HG03354 (cell line): Measurements from ENCODE around the gene TYMS.
A peak's percentile ranks its signal among the peaks of the same experiment; 100 is the strongest.

Source experiments
- ATAC-seq: cut with Tn5 transposase; IDR thresholded peaks from one replicate; pipeline ENCODE4 v1.9.1; 2021; ENCODE audit warnings: mild to moderate bottlenecking; ENCODE audit not compliant: unreplicated experiment, poor library complexity, severe bottlenecking

TYMS gene

DNA sequence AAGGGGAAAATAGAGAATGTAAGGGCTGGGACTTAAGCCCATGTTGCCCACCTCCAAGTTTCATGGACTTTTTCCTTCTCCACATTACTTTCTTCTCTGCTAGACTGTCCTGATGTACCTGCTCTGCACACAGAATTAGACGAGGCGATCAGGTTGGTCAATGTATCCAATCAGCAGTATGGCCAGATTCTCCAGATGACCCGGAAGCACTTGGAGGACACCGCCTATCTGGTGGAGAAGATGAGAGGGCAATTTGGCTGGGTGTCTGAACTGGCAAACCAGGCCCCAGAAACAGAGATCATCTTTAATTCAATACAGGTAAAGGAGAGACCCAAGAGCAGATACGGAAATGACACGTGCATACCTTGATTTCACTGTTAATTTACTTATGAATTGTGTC is 16.2 kb upstream of the TYMS start:
- ATAC-seq: no peak

DNA sequence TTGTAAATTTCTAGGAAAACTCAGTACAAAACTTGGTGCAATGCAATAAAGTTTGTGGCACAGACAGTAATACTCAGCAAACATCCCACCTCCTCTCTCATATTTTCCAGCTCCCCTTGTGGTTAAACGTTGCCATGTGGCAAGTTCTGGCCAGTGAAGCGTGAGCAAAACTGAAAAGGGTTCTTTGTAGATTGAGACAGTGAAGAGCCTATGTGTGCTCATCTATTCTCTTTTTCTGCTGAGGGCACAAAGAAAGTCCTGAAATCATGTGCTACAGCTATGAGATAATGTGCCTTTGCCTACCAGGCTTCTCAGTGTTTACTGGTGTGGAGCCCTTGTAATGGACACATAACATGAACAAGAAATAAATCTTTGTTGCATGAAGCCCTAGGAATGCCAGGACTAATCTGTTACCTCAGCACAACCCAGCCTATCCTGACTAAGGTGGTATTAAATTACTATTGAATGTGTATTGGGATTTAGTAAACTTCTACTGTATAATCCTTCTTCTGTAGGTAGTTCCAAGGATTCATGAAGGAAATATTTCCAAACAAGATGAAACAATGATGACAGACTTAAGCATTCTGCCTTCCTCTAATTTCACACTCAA is 13.0 kb upstream of the TYMS start:
- peak; percentile 50 for ATAC-seq

DNA sequence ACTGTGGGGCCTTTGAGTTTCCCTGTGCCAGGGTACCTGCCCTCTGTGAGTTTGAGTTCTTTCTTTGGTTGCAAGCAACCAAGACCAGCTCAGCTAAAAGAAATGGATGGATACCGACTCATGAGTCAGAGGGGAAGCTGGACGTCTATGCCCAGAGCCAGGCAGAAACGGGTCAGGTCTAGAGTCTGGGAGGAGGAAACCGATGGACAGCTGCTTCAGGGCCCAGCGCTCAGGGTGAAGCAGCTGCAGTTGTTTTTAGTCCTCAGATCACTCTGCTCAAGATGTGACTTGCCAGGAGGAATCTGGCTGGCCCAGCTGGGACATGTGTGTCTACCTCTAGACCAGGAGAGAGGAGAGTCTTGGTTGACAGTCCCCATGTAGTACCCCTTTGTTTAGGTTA is 10.1 kb upstream of the TYMS start:
- no peak for ATAC-seq

GRCh38 chr18:649341-649740 is 8.1 kb upstream of the TYMS start:
- no peak for ATAC-seq

- ATAC-seq: peak; percentile 98
Measured at GRCh38 chr18:650428-650858, 7.0 kb upstream of the TYMS start.

DNA sequence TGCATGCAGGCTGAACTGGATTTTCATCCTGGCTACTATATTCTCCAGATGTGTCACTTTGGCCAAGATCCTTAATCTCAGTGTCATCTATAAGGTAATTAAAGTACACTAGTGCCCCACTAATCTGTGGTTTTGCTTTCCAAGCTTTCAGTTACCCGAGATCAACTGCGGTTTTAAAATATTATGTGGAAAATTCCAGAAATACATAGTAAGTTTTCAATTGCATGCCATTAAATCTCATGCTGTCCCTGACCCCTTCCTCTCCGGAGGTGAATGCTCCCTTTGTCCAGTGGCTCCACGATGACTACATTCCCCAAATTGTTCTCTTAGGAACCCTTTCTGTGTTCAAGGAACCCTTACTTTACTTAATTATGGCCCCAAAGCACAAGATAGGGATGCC is 5.3 kb upstream of the TYMS start:
- no peak for ATAC-seq

GRCh38 chr18:653512-653911 is 3.9 kb upstream of the TYMS start:
- ATAC-seq: no peak

DNA sequence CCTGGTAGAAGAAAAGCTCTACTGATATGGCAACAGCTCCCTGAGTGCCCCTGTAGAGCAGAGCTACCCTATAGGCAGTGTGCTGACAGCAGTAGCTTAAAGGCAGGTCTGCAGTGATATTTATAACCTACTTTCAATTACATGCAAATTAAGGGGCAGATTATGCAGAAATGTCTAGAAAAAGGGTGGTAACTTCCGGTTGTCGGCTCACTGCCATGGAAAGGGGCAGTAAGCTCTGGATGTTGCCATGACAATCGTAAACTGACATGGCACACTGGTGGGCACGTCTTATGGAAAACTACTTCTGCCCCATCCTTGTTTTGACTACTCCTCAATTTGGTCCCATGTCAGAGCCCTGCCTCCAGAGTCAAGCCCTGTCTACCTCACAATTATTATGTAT is 2.9 kb upstream of the TYMS start:
- no peak for ATAC-seq

DNA sequence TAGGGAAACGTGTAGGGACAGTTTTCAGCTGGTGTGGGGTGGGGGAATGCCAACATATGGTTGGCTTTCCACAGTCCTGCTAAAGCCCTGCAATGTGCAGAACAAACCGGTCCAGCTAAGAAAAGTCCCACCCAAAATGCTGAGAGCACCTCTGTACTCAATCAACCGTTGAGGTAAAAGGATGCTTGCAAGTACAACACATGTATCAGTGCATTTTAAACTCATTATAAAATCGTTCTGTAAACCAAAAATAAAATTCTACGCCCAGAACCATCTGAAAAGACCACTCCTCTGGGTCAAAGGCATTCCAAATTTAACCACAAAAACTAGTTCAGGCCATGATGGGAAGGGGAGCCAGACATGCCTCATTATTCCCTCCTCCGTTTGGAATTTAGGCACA is 2.0 kb upstream of the TYMS start:
- ATAC-seq: no peak

DNA sequence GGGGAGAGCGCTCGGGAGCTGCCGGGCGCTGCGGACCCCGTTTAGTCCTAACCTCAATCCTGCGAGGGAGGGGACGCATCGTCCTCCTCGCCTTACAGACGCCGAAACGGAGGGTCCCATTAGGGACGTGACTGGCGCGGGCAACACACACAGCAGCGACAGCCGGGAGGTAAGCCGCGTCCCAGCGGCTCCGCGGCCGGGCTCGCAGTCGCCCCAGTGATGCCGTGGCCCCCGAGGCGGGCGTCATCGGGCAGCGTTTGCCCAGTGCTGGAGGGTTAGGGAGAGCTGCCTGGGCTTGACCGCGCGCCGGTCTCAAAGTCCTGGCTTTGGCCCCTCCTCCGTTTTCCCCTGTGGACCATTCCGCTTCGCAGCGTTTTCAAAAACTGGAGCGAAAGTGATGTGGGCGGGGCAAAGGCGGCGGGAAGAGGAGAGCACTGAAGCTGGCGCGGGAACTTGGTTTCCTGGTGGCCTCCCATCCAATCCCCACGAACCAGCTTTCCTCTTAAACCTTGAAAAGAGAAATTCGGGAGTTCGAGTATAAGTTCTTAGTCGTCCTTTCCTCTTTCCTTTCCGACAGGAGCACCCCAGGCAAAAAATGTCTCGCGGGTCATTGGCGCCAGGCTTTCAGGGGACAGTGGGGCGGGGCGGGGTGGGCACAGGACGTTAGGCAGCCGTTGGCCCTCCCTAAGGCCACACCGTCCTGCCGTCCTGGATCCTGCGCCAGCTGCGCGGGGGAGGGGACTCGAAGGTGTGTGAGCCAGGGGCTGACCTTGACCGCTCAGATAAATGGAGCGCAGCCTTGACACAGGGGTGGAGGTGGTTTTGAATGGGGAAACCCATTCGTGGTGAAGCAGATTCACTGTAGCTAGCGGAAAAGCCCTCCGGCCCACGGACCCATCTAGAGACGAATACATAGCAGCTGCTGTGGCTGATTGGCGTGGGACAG is 821 bp downstream of the TYMS start:
- ATAC-seq: peak; percentile 61

GRCh38 chr18:658947-659533 is 1.6 kb downstream of the TYMS start:
- no peak for ATAC-seq

GRCh38 chr18:659597-659996 is 2.1 kb downstream of the TYMS start:
- ATAC-seq: no peak

DNA sequence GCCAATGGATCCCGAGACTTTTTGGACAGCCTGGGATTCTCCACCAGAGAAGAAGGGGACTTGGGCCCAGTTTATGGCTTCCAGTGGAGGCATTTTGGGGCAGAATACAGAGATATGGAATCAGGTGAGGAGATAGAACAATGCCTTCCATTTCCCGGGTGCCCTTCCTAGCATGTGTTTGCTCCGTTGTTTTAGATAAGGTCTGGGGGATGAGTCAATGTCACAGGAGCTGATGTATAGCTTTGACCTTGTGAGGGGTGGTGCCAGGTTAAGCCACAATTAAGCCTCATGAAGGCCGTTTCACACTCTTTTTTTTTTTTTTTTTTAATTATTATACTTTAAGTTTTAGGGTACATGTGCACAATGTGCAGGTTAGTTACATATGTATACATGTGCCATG is 4.7 kb downstream of the TYMS start:
- ATAC-seq: no peak

DNA sequence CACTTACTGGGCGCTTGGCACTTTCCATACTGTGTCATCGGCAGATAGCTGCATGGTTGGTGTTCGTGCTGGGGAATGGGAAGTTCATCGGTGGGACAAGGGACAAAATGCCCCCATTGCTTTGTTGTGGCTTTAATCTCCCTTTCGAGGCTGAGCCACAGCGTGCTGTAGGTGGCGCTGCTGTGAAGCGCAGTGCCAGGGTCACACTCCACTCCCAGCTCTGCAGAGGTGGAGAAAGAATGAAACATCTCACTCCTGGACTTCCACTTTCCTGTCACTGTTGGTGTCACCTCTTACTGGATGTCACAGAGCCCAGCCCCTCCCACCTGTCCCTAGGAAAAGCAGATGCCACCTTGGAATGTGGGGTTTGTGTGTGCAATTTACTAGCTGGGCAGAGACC is 8.7 kb downstream of the TYMS start:
- ATAC-seq: no peak

DNA sequence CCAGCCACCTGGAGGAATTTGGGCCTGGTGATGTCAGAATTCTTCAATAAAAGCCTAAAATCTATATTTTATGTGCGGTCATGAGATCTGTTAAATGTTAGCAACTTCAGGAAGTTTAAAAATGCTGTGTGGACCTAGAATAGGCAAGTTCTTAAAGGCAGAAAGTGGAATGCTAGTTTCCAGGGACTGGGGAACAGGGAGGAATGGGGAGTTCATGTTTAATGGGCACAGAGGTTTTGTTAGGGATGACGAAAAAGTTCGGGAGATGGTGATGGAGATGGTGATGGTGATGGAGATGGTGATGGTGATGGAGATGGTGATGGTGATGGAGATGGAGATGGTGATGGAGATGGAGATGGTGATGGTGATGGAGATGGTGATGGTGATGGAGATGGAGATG is 9.2 kb downstream of the TYMS start:
- no peak for ATAC-seq

- ATAC-seq: no peak
Measured at GRCh38 chr18:668260-668659, 10.8 kb downstream of the TYMS start.

DNA sequence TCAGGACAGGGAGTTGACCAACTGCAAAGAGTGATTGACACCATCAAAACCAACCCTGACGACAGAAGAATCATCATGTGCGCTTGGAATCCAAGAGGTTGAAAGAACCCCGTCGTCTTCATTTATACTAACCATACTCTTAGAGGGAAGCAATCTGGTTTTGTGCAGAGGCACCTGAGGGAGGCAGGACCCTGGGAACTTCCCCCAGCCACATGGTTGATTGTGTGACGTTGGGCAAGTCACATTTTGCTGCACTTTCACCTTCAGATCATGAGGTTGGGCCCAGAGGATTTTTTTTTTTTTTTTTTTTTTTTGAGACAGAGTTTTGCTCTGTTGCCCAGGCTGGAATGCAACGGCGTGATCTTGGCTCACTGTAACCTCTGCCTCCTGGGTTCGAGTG is 11.6 kb downstream of the TYMS start:
- no peak for ATAC-seq

- no peak for ATAC-seq
Measured at GRCh38 chr18:670522-670921, 13.1 kb downstream of the TYMS start.

DNA sequence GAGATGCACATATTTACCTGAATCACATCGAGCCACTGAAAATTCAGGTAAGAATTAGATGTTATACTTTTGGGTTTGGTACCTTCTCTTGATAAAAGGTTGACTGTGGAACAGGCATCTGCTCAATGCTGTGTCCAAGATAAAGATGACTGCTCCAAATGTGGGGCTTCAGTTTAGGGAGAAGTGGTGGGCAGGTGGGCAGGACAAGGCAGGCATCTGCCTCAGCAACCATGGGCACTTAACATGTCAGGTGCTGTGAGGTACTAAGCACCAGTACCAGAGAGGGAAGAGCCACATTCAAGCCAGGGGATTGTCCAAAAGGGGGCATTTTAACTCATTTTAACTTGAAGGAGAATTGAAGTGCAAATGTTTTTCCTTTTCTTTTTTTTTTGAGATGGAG is 14.0 kb downstream of the TYMS start:
- ATAC-seq: no peak

DNA sequence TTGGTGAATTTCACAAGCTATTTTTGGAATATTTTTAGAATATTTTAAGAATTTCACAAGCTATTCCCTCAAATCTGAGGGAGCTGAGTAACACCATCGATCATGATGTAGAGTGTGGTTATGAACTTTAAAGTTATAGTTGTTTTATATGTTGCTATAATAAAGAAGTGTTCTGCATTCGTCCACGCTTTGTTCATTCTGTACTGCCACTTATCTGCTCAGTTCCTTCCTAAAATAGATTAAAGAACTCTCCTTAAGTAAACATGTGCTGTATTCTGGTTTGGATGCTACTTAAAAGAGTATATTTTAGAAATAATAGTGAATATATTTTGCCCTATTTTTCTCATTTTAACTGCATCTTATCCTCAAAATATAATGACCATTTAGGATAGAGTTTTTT is 15.9 kb downstream of the TYMS start:
- no peak for ATAC-seq

- ATAC-seq: no peak
Measured at GRCh38 chr18:673769-674168, 16.3 kb downstream of the TYMS start.
